ENCODE results near the gene KASH5. TPM values are rescaled to one million over a fixed set of nuclear protein-coding genes. Genes with fewer than 3 reads are reported as not detected.

The KASH5 gene
- polyA plus RNA-seq, 1 experiment, result not detected

GRCh38 chr19:49431330-49431749 is 43.3 kb downstream of the KASH5 start:
- POLR2A ChIA-PET, result no interaction called here

DNA sequence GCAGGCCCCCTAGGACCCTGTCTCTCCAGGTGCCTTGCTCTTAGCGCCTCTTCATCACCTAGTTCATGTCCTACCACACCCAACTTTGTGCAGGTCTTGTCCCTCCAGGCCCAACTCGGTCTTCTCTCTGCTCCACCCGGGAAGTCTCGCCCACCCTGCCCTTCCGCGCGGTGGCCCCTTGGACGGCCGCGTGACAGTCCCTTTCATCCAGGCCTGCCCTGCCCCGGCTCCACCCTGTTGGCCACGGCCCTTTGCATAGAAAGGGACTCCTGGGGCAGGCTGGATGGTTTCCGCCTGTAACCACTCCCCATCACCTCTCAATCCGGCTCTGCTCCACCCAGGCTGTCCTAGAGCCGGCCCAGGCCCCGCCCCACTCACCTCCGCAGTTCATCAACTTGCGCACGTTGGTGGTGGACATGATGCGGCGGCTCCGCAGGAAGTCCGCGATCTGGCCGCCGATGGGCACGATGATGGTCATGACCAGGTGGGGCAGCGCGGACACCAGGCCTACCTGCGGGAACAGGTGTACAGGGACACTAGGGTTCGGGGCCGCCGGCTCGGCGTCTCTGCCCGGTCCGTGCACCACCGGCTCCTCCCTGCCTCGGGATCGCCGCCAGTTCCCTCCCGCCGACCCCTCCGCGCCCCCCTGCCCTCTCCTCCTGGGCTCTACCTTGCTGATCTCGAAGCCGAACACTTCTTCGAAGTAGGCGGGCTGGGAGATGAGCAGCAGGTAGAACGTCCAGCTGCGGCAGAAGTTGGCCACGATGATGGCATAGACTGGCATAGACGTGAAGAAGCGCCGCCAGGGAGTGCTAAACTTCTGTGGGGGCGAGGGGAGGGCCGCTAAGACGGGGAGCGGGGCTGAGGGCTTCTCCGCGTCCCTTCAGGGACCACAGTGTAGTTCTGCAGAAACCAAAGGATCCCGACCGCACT is 44.4 kb downstream of the KASH5 start:
- peaks cover 59% of the 10 kb centered on the region for H3K27me3 ChIP-seq (ENCODE audit: control insufficient read depth, insufficient read depth, low read length)
- CTCF ChIA-PET, result no interaction called here
- no peak for TF ChIP-seq CTCF (IDR thresholded peaks at IDR 0.05; ENCODE audit: insufficient read depth, low read depth, low read length)

More at GRCh38 chr19:49431330-49431749, 43.3 kb downstream of the KASH5 start:
- TF ChIP-seq CTCF (IDR thresholded peaks at IDR 0.05; ENCODE audit: insufficient read depth, low read depth, low read length), result no peak
- no peaks in the 10 kb centered on the region for H3K36me3 ChIP-seq (ENCODE audit: control insufficient read depth, insufficient read depth, low read length)
- no peak overlapping the region for H3K4me3 ChIP-seq (ENCODE audit: low read depth, low read length)
- CTCF ChIA-PET, result interaction anchor here (0.8 kb wide), 1 partner anchor 12 kb away, joined by 3 read pairs; no protein-coding TSS in a partner anchor
- peaks cover 63% of the 10 kb centered on the region for H3K27me3 ChIP-seq (ENCODE audit: control insufficient read depth, insufficient read depth, low read length)
- DNase-seq (ENCODE audit: low read depth), result no peak

DNA sequence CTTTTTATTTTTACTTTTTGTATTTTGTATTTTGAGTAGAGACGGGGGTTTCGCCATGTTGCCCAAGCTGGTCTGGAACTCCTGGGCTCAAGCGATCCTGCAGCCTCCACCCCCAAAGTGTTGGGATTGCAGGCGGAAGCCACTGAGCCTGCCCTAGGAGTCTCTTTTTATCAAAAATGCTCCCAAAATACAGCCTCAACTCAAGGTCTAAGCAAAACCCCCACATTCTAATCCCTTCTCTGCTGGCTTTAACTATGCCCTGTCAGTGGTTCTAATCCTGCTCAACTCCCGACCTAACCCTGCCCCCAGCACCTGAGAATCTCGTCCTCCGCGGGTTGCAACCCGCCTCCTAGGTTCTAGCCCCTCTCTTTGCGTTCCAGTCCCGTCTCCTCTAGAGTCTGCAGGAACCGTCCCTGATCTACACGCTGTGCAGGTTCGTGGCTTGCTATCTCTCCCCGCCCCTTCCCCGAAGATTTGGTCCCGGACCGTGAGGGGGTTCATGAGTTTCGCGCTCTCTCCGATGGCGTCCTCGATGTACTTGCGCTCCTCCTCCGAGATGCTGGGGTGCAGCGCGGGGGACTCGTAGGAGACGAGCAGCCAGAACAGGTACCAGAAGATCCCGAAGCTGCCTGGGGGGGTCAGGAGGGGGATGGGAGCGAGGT is 45.3 kb downstream of the KASH5 start:
- CTCF ChIA-PET, result interaction anchor here (1.1 kb wide), 1 partner anchor 208 kb away, joined by 3 read pairs; no protein-coding TSS in a partner anchor
- Histone ChIP-seq H3K36me3 (ENCODE audit: control insufficient read depth, insufficient read depth, low read length) (no peaks in the 10 kb centered on the region), H3K4me3 (ENCODE audit: low read depth, low read length) (no peak overlapping the region), H3K27me3 (ENCODE audit: control insufficient read depth, insufficient read depth, low read length) (peaks cover 59% of the 10 kb centered on the region)
- TF ChIP-seq CTCF (IDR thresholded peaks at IDR 0.05; ENCODE audit: insufficient read depth, low read depth, low read length), result no peak
- no peak for DNase-seq (ENCODE audit: low read depth)
- POLR2A ChIA-PET, result no interaction called here

More for the DNA sequence above, 44.4 kb downstream of the KASH5 start:
- DNase-seq (ENCODE audit: low read depth), result no peak
- POLR2A ChIA-PET, result no interaction called here
- H3K36me3 ChIP-seq (ENCODE audit: control insufficient read depth, insufficient read depth, low read length), result no peaks in the 10 kb centered on the region
- no peak overlapping the region for H3K4me3 ChIP-seq (ENCODE audit: low read depth, low read length)

DNA sequence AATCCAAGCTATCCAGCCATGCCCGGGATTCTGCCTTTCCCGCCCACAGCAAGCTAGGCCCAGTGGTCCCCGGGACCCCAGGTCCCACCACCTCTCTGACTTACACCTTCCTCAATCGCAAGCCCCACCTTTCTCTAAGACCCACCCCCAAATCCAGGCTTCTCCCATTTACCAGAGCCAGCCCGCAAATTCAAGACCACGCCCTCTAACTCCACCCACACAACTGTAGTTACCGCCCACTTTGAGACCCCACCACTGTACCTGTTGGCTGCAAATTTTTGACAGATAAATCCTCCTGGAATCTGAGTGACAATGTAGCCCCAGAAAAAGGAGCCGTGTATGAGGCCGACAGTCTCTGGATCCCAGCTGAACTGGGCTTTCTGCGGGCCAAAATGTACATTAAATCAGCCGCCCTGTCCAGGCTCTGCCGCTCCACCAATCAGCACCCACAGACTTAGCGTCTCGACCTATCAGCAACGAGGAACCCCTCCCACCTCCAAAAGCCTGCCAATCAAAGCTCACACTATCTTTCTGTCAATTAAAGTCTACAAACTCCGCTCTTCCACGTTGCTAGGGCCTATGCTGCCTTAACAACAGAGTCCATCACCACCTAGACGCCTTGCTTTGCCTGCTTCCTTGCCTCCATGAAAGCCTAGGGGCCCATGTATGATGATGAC is 47.0 kb downstream of the KASH5 start:
- ChIA-PET CTCF (interaction anchor here (0.9 to 2.1 kb wide), 3 partner anchors 43 to 134 kb away, joined by 3 to 10 read pairs (median 3); no protein-coding TSS in a partner anchor), POLR2A (no interaction called here)
- no peak for TF ChIP-seq CTCF (IDR thresholded peaks at IDR 0.05; ENCODE audit: insufficient read depth, low read depth, low read length)
- peaks cover 61% of the 10 kb centered on the region for H3K27me3 ChIP-seq (ENCODE audit: control insufficient read depth, insufficient read depth, low read length)
- no peak for DNase-seq (ENCODE audit: low read depth)
- no peaks in the 10 kb centered on the region for H3K36me3 ChIP-seq (ENCODE audit: control insufficient read depth, insufficient read depth, low read length)
- no peak overlapping the region for H3K4me3 ChIP-seq (ENCODE audit: low read depth, low read length)

Data from BJ (cell line).